Posterior cingulate gyrus (tissue), 11 donors: Measurements from ENCODE around the gene INTU.
A peak's percentile ranks its signal among the peaks of the same experiment; 100 is the strongest.
"Not testable (repeated sequence)": the region's sequence is repeated elsewhere in the genome, so short reads cannot be mapped to it uniquely, and the experiment has no call there.

Source experiments
- DNase-seq, 10 donors: peaks; one replicate each; pipeline versions ENCODE4 v3.0.0 to v3.0.0-alpha.2; 2020 to 2021; ENCODE audit warnings: mixed read lengths in 3 of 10
- intact Hi-C: fragments of 100-400 bp; cut with DNase I; formaldehyde crosslinking; loops from one replicate; pipeline ENCODE4 v1.15.1; 2023

Gene INTU

DNA sequence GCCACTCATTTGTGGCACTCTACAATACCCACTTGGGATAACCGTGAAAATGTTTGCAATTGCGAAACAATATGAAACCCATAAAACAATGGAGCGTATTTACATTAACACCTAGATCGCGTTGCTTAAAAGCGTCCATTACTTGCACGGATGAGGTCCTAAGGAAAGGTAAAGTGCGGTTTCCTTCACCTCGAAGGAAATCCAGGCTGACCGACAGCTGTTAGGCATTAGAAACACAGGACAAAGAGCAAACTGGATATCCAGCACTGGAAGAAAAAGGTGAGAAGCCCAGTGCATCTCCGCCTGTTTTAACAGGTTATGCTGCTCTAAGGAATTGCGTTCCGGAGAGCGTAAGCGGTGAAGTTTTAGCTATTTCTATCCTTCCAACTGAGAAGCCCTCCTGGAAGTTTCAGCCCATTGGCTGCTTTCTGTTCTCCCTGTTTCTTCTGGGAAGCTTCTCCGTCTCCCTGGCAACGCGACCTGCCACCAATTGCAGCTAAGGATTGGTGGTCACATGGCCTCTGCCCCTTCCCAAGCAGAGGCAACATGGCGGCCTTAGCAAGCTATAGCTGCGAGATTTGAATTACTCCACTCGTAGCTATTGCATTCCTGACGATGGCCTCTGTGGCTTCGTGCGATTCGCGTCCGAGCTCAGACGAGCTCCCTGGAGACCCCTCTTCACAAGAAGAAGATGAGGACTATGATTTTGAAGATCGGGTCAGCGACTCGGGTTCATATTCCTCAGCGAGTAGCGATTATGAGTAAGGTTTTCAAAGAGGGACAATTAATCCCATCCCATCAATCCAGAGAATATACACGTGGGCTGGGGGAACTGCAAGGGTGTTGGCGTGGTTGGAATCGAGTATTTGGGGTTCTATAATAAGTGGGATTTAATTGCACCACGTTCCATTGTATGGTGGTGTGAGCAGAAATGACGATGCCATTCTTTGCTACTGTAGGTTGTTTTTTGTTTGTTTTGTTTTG lies at the start of gene INTU:
INTU (plus strand) TSS at position 538 of the 984 bp plus-strand sequence; CDS start at position 616, 78 bp downstream.
- intact Hi-C loops, result no loop called here
- peak; percentile 88 to 99 (median 96) for DNase-seq

DNA sequence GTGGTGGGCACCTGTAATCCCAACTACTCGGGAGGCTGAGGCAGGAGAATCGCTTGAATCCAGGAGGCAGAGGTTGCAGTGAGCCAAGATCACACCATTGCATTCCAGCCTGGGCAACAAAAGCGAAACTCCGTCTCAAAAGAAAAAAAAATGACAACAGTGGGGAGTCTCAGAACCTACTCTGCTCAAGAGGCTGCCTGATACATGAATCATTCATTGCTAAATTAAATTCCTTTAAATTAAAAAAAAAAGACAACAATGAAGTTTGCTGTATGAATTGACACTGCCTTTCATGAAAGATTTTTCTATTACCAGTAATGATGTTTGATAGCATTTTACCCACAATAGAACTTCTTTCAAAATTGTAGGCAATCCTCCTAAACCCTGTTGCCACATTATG lies 46.3 kb upstream of the INTU start:
- intact Hi-C loops, DNase-seq: not testable (repeated sequence)

DNA sequence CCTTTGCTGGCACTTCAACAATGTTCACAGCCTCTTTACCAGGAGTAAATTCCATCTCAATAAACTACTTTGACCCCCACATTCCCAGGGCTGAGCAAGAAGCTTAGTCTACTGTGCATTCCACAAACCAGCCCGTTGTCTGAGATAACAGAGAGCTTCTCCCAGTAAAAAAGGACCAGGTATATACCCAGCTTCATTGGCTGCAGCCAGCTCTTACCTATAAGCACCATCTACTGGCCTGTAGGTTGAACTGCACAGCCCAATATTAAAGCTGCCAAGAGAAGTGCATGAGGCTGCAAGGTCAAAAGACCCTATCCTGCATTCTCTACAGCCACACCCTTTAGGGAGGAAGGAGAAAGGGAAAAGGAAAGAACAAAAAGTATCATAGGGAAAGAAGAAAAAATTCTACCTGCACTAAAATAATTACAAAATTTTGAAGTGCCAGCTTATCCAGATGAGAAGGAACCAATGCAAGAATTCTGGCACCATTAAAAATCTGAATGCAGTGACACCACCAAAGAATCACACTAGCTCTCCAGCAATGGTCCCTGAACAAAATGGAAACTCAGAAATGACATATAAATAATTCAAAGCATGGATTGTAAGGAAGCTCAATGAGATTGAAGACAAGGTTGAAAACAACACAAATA lies 45.7 kb upstream of the INTU start:
- no peak for DNase-seq
- intact Hi-C loops, result no loop called here

DNA sequence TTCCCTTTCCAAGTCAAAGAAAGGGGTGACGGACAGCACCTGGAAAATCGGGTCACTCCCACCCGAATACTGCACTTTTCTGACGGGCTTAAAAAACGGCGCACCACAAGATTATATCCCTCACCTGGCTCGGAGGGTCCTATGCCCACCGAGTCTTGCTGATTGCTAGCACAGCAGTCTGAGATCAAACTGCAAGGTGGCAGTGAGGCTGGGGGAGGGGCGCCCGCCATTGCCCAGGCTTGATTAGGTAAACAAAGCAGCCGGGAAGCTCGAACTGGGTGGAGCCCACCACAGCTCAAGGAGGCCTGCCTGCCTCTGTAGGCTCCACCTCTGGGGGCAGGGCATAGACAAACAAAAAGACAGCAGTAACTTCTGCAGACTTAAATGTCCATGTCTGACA lies 43.6 kb upstream of the INTU start:
- intact Hi-C loops, DNase-seq: not testable (repeated sequence)

DNA sequence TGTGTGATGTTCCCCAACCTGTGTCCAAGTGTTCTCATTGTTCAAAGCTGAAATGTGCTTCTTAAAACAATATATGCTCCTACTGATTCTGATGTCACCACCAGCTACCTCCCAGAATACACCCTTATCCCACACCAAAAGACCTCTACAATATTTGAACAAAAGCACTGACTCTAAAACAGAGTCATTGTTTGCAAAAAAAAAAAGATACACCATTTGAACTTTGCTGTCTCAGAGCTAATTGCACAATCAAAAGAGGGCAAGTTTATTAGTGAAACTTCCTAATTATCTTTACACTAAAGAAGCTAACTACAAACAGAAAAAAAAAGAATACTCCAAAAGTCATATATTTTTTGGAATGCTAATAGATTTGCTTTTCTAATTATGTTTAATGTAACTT lies 34.1 kb upstream of the INTU start:
- intact Hi-C loops, result no loop called here
- no peak for DNase-seq

DNA sequence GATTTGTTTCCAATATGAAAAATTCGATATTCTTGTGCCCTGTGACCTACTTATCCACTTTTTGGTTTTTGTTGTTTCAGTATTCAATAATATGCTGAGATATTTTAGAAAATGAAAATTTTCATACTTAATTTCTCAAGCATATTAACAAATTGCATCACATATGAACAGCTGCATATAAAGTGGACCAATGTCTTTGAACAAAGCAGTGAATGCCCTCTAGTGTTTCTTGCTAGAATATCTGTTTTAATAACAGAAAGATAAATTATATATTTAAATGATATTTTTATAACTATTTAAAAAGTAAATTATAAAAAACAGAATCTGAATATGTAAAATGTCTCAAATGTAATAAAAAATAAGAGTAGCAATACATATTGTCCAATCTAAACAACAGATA lies 31.7 kb upstream of the INTU start:
- intact Hi-C loops, result no loop called here
- DNase-seq, result no peak

DNA sequence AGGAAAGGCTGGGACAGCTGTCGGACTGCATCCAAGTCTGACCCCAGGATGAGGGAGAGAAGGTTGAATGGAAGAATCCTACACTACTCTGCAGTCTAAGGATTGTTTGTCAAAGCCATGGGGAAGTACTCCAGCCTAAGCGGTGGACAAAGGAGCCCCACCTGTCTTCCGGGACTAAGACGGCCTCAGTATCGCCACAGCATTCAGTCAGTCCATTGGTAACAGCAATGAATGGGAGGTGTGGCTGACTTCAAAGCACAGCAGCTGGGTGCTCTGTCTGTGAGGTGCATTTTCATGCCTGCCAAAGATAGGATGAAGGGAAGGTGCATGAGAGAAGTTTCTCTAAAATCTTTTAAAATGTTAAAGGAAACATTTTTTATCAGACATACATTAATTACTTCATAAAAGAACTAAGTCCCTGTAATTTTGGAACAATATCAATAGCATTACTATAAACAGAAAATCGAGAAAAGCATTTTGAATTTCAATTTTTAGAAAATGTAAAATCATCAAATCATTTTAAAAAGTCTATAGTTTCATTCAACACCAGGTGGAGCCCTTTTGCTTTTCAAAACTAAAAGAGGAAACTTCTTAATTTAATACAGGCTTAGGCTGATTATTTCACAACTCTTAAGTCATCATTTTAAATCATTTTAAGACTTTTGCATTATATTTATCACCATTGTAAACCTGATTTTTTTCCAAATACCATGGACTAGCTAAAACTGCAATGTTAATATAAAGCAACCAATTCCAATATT lies 27.6 kb upstream of the INTU start:
- intact Hi-C loops, result loop anchor here (1.0 kb wide), 1 partner anchor 127 kb away; no protein-coding TSS in a partner anchor
- DNase-seq, result no peak

DNA sequence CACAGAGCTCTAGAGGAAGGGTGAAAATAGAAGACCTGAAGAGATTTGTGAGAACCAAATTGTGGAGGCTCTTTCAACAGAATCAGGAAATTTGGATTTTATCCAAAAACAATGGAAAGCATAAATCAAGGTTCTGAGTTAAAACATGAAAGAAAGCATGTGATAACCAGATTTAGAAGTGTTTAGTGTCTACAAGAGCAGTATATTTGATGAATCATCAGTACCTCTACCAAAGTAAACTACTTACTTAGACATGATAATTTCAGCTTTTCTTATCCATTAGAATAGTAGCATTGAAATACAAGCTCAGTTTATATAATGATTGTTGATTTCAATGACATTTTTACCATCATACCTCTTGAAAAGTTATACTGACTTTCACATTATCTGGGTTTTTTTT lies 25.9 kb upstream of the INTU start:
- intact Hi-C loops, result no loop called here
- no peak for DNase-seq

DNA sequence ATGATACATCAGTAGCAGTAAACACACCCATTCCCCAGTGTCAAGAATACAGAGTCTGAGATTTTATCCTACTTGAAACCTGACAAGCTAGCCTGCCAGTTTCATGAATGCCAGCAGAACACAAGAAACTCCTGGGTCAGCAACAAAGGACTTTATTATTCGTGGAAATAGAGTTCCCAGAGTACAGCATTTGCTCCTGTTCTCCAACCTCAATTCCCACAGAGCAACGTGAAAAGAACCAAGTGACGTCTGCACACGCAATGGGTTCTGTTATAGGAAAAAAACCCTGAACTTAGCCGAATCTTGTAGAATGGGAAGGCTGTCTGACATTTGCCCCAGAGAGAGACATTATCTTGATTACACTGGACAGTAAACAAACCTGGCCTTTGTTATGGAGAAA lies 23.3 kb upstream of the INTU start:
- DNase-seq, result no peak
- intact Hi-C loops, result no loop called here

DNA sequence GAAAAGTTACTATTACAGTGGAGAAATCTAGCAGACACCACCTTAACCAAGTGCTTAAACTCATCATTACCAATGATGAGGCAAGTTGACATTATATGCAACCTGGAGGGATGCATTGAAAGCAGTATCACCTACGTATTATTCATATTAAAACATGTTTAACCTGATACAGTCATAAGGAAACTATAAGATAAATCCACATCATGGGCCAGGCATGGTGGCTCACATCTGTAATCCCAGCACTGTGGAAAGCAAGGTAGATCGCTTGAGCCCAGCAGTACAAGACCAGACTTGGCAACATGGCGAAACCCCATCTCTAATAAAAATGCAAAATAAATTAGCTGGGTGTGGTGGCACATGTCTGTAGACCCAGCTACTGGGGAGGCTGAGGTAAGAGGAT lies 22.3 kb upstream of the INTU start:
- no peak for DNase-seq
- intact Hi-C loops, result no loop called here

DNA sequence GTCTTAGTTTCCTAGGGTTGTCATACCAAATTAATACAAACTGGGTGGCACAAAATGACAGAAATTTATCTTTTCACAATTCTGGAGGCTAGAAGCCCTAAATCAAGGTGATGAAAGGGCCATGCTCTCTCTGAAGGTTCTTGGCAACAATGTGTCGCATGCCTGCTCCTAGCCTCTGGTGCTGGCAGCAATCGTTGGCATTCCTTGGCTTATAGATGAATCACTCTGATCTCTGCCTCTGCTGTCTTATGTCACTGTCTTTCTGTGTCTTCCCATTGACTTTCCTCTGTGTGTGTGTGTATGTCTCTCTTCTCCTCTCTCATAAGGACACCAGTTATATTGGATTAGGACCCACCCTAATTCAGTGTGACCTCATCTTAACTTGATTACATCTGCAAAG lies 15.9 kb upstream of the INTU start:
- no peak for DNase-seq
- intact Hi-C loops, result no loop called here

DNA sequence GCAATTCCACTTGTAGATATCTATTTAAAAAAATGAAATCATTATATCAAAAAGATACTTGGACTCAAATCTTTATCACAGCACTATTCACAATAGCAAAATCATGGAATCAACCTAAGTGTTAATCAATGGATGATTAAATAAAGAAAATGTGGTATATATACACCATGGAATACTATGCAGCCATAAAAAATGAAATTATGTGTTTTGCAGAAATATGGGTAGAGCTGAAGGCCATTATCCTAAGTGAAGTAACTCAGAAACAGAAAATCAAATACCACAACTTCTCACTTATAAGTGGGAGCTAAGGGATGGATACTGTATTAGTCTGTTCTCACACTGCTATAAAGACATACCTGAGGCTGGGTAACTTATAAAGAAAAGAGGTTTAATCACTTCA lies 14.3 kb upstream of the INTU start:
- intact Hi-C loops, result no loop called here
- DNase-seq, result no peak

DNA sequence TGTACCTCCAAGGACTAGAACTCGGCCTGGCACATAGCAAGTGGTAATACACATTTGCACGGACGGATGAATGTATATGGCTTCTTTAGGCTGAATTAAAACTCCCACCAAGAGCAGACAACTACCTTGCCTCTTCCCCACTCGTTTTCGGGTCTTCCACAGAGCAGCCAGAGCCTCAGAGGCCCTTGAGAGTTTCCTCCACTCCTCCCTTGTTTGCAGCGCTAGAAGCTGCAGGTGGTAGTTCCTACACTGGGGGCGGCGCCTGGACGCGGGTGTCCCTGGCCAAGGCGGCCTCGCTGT lies 10.2 kb upstream of the INTU start:
- intact Hi-C loops, result no loop called here
- DNase-seq, result peak in 1 of 10 donors; percentile 25

DNA sequence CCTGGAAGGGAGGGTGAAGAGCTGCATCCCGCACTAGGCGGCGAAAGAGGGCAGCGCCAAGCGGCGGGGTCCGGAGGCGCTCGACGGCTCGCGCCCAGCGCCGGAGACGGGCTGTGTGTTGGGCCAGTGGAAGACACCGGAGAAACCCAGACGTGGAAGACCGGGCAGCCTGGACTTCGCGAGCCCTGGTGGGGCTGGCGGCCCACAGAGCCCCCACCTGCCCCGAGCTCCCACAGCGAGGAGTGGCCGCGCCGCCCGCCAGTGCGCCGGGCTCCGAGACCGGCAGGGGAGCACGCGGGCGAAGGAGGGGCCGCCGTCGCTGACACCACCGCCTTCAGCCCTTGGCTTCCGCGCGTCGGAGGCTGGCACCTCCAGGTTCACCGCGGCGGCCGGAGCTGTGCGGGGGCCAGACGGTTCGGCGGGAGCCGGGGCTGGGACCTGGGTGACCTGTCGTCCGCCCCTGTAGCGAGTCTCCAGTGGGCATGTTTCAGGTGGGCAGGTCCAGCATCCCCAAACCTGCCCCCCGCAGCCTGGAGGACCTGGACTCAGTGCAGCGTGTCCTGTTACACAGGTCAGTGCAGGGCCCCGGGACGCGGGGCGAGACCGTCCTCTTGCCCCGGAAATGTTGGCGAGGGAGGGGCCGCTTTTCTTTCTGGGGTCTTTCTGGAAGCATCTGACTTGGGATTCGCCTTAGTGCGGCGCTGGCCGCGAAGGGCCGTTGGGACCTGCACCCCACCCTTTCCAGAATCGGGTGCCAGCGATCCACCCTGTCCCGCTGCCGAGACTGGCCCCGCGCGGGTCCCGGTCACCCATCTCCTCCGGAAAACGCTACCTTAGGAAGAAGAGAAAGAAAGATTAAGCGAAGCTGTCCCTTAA lies 9.6 kb upstream of the INTU start:
- peak in 9 of 10 donors; percentile 9 to 89 (median 42) for DNase-seq

DNA sequence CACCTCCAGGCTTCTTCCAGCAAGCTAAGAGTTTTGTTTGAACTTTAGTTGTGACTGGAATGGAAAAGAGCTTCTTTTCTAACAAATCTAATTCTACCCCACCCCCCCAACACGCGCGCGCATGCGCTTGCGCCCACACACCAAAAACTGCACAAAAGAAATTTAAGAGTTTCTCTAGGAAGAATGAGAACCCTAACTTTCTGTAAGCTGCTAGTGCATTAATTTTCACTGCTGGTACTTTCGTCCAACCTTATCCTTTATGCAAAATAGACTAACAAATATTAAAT lies 9.0 kb upstream of the INTU start:
- intact Hi-C loops, result no loop called here
- DNase-seq, result peak in 8 of 10 donors; percentile 14 to 84 (median 39)

More for the DNA sequence above, 9.6 kb upstream of the INTU start:
- intact Hi-C loops, result no loop called here

DNA sequence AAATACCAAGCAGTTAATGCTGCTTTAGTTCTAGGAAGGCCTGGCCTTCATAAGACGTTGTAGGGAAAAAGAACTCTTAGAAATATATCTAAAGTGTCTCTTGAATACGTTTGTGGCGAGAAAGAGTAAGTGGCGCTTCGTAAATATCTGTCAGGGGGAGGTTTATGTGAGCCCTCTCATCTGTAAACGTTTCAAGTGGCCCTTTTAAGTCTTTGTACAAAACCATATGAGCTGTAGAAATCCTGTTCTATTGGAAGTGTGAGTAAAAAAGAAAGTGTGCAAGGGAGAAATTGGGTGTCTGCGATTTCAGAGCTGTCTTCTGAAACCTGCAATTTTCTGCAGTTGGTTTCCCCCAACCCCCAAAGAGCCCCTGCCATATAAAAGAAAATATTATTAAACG lies 8.6 kb upstream of the INTU start:
- no peak for DNase-seq
- intact Hi-C loops, result no loop called here

DNA sequence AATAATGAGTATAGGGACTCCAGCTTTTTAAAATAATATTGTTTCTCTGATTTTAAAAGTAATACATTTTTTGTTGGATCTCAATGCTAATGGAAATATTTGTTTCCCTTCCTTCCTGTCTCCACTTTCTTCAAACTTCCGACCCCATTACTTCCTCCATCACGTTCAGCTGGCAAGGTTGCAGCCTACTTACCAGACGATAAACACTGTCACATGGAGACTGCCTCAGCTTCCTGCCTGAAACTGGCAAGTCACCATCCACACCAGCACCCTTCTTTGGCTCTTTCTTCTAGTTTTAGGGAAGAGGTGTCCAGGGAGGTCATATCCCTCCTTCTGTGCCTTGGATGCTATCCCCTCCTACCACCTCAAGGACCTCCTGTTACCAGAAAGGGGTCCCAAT lies 3.4 kb upstream of the INTU start:
- intact Hi-C loops, result no loop called here
- no peak for DNase-seq

DNA sequence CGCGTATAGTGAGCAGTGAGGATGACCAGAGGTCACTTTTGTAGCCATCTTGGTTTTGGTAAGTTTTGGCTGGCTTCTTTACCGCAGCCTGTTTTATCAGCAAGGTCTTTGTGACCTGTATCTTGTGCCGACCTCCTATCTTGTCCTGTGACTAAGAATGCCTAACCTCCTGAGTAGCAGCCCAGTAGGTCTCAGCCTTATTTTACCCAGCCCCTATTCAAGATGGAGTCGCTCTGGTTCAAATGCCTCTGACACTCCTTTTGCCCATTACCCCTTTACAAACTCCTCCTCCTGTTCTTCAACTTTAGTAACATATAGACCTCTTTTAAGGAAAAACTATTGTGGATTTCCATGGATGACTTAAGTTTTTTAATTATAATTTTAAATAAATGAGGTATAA lies 2.6 kb upstream of the INTU start:
- intact Hi-C loops, result no loop called here

DNA sequence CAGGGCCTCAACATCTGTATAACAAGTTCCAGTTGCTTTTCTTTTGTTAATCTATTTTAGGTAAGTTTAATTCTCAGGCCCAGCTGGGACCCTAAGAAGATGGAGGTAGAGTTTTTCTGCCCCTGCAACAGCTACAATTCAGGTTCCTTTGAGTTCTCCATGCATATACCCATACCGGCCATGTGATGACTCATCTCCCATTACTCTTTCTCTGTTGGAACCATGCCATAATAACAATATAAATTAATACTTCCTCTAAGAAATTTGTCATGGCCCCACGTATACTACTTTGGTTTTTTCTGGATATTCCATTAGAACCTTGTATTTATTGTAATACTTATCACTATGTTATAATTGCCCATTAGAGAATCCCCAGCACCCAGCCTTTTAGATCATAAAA lies 1.3 kb upstream of the INTU start:
- intact Hi-C loops, result no loop called here
- DNase-seq, result no peak

More for the DNA sequence above, 2.6 kb upstream of the INTU start:
- no peak for DNase-seq

DNA sequence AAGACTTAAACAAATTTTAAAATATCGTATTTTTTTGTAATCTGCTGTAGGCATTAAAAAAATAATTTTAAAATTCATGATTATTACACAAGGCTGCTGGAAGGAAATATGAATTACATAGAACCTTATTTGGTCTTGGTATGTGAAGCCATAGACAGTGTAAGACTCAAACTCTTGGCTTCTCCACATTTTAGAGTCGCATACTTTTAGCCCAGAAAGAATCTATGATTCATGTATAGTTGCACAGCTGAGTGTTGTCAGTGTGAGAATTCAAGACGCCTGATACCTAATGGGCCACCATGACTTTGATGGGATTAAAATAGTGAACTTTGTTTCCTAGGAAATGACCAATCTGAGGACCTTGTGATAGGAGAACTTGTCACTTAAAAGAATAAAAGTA lies 1.4 kb downstream of the INTU start:
- intact Hi-C loops, result no loop called here

More for the DNA sequence above, 1.4 kb downstream of the INTU start:
- no peak for DNase-seq
